Natural killer cell treated with Interleukin-12 subunit alpha and Interleukin-12 subunit beta and Interleukin-15 and Interleukin-18, amount 100 ng/mL, for 72 hours (primary cell): Measurements from ENCODE around the gene AP2M1. TPM values are rescaled to one million over a fixed set of nuclear protein-coding genes. Genes with fewer than 3 reads are reported as not detected.

ENCODE experiments used
- ATAC-seq, 2 donors: fragments of 150-1000 bp; cut with Tn5 transposase in 1 of 2; sonication (Bioruptor Pico), chemical (Tn5 transposase) in 1 of 2; 2 replicates each; pipeline ENCODE4 v1.10.0; 2021
- DNase-seq: peaks from one replicate; pipeline ENCODE4 v3.0.0; 2022; ENCODE audit warnings: low spot score
- H3K27ac Mint-ChIP-seq, 2 donors: 1 replicate in 1 of 2; 2 replicates in 1 of 2; pipeline ENCODE4 v1.8.0; 2022; ENCODE audit warnings: mixed read lengths in 2 of 2, mild to moderate bottlenecking in 1 of 2, moderate library complexity in 1 of 2
- H3K27me3 Mint-ChIP-seq, 2 donors: 1 replicate in 1 of 2; 2 replicates in 1 of 2; pipeline ENCODE4 v1.8.0; 2022; ENCODE audit warnings: mixed read lengths in 2 of 2
- H3K36me3 Mint-ChIP-seq: one replicate; pipeline ENCODE4 v1.8.0; 2022; ENCODE audit warnings: mixed read lengths
- H3K4me1 Mint-ChIP-seq, 2 donors: 1 replicate in 1 of 2; 2 replicates in 1 of 2; pipeline ENCODE4 v1.8.0; 2022; ENCODE audit warnings: low read depth in 2 of 2, mixed read lengths in 2 of 2, mild to moderate bottlenecking in 1 of 2
- H3K4me3 Mint-ChIP-seq: one replicate; pipeline ENCODE4 v1.8.0; 2022; ENCODE audit warnings: mixed read lengths
- H3K9me3 Mint-ChIP-seq: 2 replicates; pipeline ENCODE4 v1.8.0; 2022; ENCODE audit warnings: mixed read lengths
- total RNA-seq, 2 donors: library from RNA; stranded (reverse); gene quantifications; one replicate each; pipeline ENCODE4 v1.2.3, GENCODE V29; 2022

The AP2M1 gene
- total RNA-seq, 2 donors from 2014 or later: 190 to 242 TPM

DNA sequence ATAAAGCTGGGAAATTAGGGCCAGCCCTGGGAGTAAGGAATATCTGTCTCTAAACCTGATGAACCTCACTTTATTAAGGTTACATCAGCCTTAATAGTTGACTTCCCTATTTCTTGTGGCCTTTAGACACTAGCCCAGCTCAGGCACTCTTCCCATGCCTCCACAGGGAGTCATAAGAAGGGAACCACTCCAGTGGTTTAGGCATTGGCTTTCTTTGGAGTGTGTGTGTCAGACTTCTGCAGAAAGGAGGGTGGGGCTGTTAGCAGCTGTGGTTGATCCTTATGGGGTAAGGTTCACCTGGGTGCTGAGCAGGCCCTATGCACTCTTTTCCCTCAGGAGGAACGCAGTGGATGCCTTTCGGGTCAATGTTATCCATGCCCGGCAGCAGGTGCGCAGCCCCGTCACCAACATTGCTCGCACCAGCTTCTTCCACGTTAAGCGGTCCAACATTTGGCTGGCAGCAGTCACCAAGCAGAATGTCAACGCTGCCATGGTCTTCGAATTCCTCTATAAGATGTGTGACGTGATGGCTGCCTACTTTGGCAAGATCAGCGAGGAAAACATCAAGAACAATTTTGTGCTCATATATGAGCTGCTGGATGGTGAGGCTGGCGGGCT lies 4.0 kb downstream of the AP2M1 start:
- H3K36me3 Mint-ChIP-seq: no peaks in the 10 kb centered on the region
- ATAC-seq (no peak), DNase-seq (no peak)
- H3K4me3 Mint-ChIP-seq: no peak overlapping the region
- no peak overlapping the region for H3K27ac Mint-ChIP-seq
- H3K4me1 Mint-ChIP-seq: peaks cover 21 to 27% of the 10 kb centered on the region in 2 donors
- no peaks in the 10 kb centered on the region for H3K9me3 Mint-ChIP-seq
- no peaks in the 10 kb centered on the region for H3K27me3 Mint-ChIP-seq

GRCh38 chr3:184180165-184180564 lies 5.5 kb downstream of the AP2M1 start:
- no peak overlapping the region for H3K4me3 Mint-ChIP-seq
- H3K9me3 Mint-ChIP-seq: no peaks in the 10 kb centered on the region
- peaks cover 4% of the 10 kb centered on the region for H3K36me3 Mint-ChIP-seq

DNA sequence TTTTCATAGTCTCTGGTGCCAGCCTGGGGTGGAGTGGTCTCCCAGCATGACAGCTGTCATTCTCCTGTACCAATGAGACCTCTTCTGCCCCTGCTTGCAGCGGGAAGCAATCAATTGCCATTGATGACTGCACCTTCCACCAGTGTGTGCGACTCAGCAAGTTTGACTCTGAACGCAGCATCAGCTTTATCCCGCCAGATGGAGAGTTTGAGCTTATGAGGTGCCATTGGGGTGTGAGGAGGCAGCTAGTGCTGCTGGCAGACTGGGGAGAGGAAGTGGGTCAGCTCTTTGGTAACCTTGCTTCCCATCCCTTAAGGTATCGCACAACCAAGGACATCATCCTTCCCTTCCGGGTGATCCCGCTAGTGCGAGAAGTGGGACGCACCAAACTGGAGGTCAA lies 6.9 kb downstream of the AP2M1 start:
- Mint-ChIP-seq H3K27ac (no peak overlapping the region), H3K9me3 (no peaks in the 10 kb centered on the region), H3K36me3 (peaks cover 4% of the 10 kb centered on the region), H3K27me3 (no peaks in the 10 kb centered on the region), H3K4me3 (no peak overlapping the region), H3K4me1 (peaks cover 20 to 21% of the 10 kb centered on the region in 2 donors)
- DNase-seq: no peak
- ATAC-seq: no peak

More at GRCh38 chr3:184180165-184180564, 5.5 kb downstream of the AP2M1 start:
- peaks cover 16 to 23% of the 10 kb centered on the region in 2 donors for H3K4me1 Mint-ChIP-seq
- H3K27me3 Mint-ChIP-seq: no peaks in the 10 kb centered on the region
- peak overlapping the region in 1 of 2 donors; percentile 41 for H3K27ac Mint-ChIP-seq
- no peak for ATAC-seq
- DNase-seq: no peak

- no peaks in the 10 kb centered on the region for H3K9me3 Mint-ChIP-seq
- DNase-seq (no peak), ATAC-seq (no peak)
- H3K27ac Mint-ChIP-seq: peak overlapping the region in 1 of 2 donors; percentile 16
- H3K36me3 Mint-ChIP-seq: peaks cover 15% of the 10 kb centered on the region
- H3K27me3 Mint-ChIP-seq: no peaks in the 10 kb centered on the region
- H3K4me3 Mint-ChIP-seq: no peak overlapping the region
- H3K4me1 Mint-ChIP-seq: peaks cover 30 to 33% of the 10 kb centered on the region in 2 donors
Observed at GRCh38 chr3:184183679-184184078, 9.0 kb downstream of the AP2M1 start.

DNA sequence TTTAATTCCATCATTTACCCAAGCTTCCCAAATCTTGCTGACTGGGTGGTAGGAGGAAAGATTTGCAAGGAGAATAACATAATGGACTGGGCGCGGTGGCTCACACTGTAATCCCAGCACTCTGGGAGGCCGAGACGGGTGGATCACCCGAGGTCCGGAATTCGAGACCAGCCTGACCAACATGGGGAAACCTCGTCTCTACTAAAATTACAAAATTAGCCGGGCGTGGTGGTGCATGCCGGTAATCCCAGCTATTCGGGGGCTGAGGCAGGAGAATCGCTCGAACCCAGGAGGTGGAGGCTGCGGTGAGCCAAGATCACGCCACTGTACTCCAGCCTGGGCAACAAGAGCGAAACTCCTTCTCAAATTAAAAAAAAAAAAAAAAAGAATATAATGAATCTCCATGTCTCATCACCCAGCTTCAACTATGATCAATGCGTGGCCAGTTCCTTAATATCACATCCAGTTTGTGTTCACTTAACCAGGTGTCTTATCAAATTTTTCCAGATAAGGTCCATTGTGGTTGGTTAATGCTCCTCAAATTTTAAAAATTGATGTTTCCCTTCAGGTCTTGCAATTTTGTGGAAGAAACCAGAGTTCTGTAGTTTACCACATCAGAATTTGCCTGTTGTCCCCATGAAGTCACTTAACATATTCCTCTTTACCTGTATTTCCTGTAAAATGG lies 10.0 kb downstream of the AP2M1 start:
- peak overlapping the region; percentile 79 to 95 for H3K27ac Mint-ChIP-seq
- peaks cover 35 to 36% of the 10 kb centered on the region in 2 donors for H3K4me1 Mint-ChIP-seq
- ATAC-seq: no peak
- no peaks in the 10 kb centered on the region for H3K27me3 Mint-ChIP-seq
- H3K36me3 Mint-ChIP-seq: peaks cover 15% of the 10 kb centered on the region
- no peaks in the 10 kb centered on the region for H3K9me3 Mint-ChIP-seq
- DNase-seq: no peak
- peak overlapping the region; percentile 98 for H3K4me3 Mint-ChIP-seq

DNA sequence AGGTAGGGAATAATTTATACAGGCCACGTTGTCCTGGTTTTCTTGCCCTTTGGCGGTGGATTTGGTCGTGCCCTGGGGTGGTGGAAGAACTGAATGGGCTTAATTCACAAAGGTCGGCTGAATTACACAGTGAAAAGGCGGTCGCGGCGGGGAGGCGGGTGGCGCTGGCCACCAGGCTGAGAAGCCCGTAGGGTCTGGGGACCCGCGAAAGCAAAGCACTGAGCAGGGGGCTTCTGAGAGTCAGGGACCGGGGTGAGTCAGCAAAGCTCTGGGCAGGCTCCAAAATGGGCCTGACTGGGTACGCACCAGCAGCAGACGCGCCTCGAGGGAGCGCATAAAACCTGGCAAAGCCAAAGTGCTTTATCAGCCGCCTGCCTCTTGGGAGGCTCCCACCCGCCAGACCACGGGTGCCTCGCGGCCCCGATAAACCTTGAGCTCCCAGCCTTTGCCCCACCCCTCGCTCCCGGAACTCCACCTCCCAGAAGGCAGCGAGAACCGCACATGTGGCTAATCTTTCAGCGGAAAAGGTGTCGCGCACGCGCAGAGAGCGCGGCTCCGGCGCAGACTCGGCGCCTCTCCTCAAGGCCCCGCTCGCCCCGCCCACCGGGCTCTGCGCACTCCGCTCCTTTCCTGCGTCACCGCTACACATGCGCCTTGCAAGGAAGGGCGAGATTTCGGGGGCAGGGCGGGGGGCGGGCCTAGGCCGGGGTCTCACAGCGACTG lies 11.0 kb downstream of the AP2M1 start:
- Mint-ChIP-seq H3K27ac (peak overlapping the region; percentile 79 to 95), H3K9me3 (no peaks in the 10 kb centered on the region), H3K4me3 (peak overlapping the region; percentile 98), H3K27me3 (no peaks in the 10 kb centered on the region), H3K36me3 (peaks cover 25% of the 10 kb centered on the region), H3K4me1 (peaks cover 39 to 41% of the 10 kb centered on the region in 2 donors)
- ATAC-seq: peak; percentile 94 to 96
- DNase-seq: peak; percentile 99

GRCh38 chr3:184186184-184186901 lies 11.7 kb downstream of the AP2M1 start, which contains the start of gene ABCF3:
TSS of gene ABCF3 (plus strand) at chr3:184186199. CDS start at chr3:184186208, 9 bp downstream.
- peak within 1 kb of the TSS; percentile 79 to 95 for H3K27ac Mint-ChIP-seq
- H3K9me3 Mint-ChIP-seq: no peaks in the 10 kb centered on the region
- no peaks in the 10 kb centered on the region for H3K27me3 Mint-ChIP-seq
- H3K4me3 Mint-ChIP-seq: peak within 1 kb of the TSS; percentile 98
- peaks cover 25% of the 10 kb centered on the region for H3K36me3 Mint-ChIP-seq
- H3K4me1 Mint-ChIP-seq: peaks cover 39 to 41% of the 10 kb centered on the region in 2 donors
- DNase-seq (no peak), ATAC-seq (peak; percentile 53 to 55)

DNA sequence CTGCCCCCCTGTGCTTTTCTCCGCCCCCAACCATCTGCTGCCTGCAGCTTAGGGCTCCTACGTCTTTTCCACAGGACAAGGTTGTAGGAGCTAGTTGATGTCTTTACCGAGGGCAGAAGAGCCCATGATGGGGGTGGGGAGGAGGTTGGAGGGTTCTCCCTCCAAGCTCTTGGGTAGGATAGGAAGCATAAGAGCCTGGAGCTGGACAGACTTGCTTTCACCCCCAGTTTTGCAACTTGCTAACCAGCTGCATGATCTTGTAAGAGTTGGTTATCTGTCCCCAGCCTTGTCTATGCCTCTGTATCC lies 12.2 kb downstream of the AP2M1 start:
- peaks cover 39 to 41% of the 10 kb centered on the region in 2 donors for H3K4me1 Mint-ChIP-seq
- H3K9me3 Mint-ChIP-seq: no peaks in the 10 kb centered on the region
- ATAC-seq (no peak), DNase-seq (no peak)
- H3K4me3 Mint-ChIP-seq: peak overlapping the region; percentile 98
- H3K36me3 Mint-ChIP-seq: peaks cover 25% of the 10 kb centered on the region
- no peaks in the 10 kb centered on the region for H3K27me3 Mint-ChIP-seq
- H3K27ac Mint-ChIP-seq: peak overlapping the region; percentile 79 to 95

- DNase-seq: no peak
- no peak for ATAC-seq
- Mint-ChIP-seq H3K27me3 (no peaks in the 10 kb centered on the region), H3K9me3 (no peaks in the 10 kb centered on the region), H3K27ac (peak overlapping the region in 1 of 2 donors; percentile 95), H3K36me3 (peaks cover 30% of the 10 kb centered on the region), H3K4me1 (peaks cover 39 to 41% of the 10 kb centered on the region in 2 donors), H3K4me3 (peak overlapping the region; percentile 98)
Observed at GRCh38 chr3:184188080-184188479, 13.4 kb downstream of the AP2M1 start.

DNA sequence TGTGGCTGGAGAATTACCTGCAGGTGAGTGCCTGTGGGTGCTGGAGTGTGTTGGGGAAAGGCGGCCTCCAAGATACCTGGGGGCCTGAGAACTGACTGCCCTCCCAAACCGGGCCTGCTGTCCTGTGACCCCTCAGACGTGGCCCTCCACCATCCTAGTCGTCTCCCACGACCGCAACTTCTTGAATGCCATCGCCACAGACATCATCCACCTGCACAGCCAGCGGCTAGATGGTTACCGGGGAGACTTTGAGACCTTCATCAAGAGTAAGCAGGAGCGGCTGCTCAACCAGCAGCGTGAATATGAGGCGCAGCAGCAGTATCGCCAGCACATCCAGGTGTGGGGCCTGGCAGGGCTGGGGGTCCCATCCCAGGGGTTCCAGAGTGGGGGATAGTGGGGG lies 14.8 kb downstream of the AP2M1 start:
- Mint-ChIP-seq H3K4me1 (peaks cover 41 to 42% of the 10 kb centered on the region in 2 donors), H3K4me3 (no peak overlapping the region), H3K9me3 (no peaks in the 10 kb centered on the region), H3K36me3 (peaks cover 32% of the 10 kb centered on the region), H3K27ac (no peak overlapping the region), H3K27me3 (no peaks in the 10 kb centered on the region)
- ATAC-seq (no peak), DNase-seq (no peak)

DNA sequence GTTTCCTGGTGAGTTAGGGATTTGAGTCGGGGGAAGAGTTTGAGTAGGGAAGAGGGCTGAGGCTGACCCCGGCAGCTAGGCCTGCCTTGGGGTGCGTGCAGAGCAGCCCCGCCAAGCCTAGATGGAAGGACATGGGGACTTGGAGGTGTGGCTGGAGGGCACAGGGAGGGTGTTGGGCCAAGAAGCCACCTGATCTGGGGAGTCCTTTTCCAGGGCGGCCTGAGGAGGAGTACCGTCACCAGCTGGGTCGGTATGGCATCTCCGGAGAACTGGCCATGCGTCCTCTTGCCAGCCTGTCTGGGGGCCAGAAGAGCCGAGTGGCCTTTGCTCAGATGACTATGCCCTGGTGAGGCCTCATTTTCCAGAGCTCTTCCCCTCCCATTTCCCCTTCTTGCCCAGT lies 18.2 kb downstream of the AP2M1 start:
- Mint-ChIP-seq H3K27ac (no peak overlapping the region), H3K36me3 (peaks cover 25% of the 10 kb centered on the region)

DNA sequence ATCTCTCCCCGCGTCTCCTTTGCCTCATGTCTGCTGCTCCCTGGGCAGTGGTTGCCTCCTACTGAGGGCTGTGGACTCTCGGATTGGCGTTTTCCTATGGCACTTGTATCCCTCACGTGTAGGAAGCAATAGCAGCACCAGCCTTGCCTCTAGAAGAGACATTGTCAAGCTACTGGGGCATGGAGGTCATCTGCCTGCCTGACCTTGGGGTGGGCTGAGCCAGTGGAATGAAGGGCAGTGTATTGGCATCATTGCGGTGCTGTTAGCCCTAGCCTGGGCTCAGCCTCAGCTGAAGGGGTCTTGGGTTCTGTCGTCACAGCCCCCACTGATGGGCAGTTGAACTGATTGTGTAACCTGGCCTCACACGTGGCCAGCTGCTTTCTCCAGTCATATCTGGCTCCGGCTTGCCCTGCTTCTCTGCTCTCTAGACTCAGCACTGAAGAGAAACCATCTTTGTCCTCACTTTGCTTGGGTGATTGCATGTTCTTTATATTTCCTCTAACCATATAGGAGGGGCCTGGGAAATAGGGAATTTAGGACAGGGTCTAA lies 19.4 kb downstream of the AP2M1 start:
- no peak for DNase-seq
- H3K4me1 Mint-ChIP-seq: peaks cover 5 to 8% of the 10 kb centered on the region in 2 donors
- no peak for ATAC-seq
- peaks cover 22% of the 10 kb centered on the region for H3K36me3 Mint-ChIP-seq
- H3K4me3 Mint-ChIP-seq: no peak overlapping the region
- no peak overlapping the region for H3K27ac Mint-ChIP-seq
- no peaks in the 10 kb centered on the region for H3K27me3 Mint-ChIP-seq
- H3K9me3 Mint-ChIP-seq: no peaks in the 10 kb centered on the region

More for the DNA sequence above, 18.2 kb downstream of the AP2M1 start:
- Mint-ChIP-seq H3K4me3 (no peak overlapping the region), H3K4me1 (peaks cover 15 to 19% of the 10 kb centered on the region in 2 donors), H3K27me3 (no peaks in the 10 kb centered on the region), H3K9me3 (no peaks in the 10 kb centered on the region)
- ATAC-seq: no peak
- DNase-seq: no peak

DNA sequence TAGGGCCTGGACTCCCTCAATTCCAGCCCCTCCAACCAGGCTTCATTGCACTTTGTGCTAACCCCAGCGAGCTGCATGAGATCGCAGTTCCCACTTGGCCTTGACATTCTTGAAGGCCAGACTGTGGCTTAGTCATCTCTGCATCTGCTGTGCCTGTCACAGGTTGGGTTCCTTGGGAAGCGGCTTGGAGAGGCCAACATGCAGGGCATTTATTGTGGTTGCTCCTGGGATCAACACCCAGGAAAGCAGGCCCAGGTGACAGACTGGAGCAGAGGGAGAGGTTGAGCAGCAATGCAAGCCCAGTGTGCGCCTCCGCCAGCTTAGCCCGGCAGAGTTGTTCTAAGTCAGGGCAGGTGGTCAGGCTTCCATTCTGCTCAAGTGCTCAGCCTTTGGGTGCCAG lies 21.9 kb downstream of the AP2M1 start:
- no peak overlapping the region for H3K4me3 Mint-ChIP-seq
- no peaks in the 10 kb centered on the region for H3K9me3 Mint-ChIP-seq
- no peak for ATAC-seq

More for the DNA sequence above, 21.9 kb downstream of the AP2M1 start:
- Mint-ChIP-seq H3K4me1 (peaks cover 0 to 3% of the 10 kb centered on the region in 2 donors), H3K27me3 (no peaks in the 10 kb centered on the region), H3K36me3 (peaks cover 13% of the 10 kb centered on the region), H3K27ac (no peak overlapping the region)
- DNase-seq: no peak
